Fibroblast of lung (primary cell): ENCODE measurements around the gene CREB5.

Source experiments
- CTCF ChIP-seq, 2 donors: IDR thresholded peaks in 1 of 2; conservative IDR thresholded peaks in 1 of 2; 1 replicate in 1 of 2; 2 replicates in 1 of 2; pipeline ENCODE4 v1.5.1; 2011 to 2012; ENCODE audit warnings: low read length in 2 of 2, control low read depth in 1 of 2, inconsistent platforms in 1 of 2, low read depth in 1 of 2, mild to moderate bottlenecking in 1 of 2
- EZH2 ChIP-seq: IDR thresholded peaks from 2 replicates; pipeline ENCODE4 v1.5.1; 2012; ENCODE audit warnings: low read length, control low read depth, mild to moderate bottlenecking; ENCODE audit errors: missing control alignments

- no peak for TF ChIP-seq EZH2
- no peak for TF ChIP-seq CTCF (conservative IDR thresholded peaks at IDR 0.05 in 1 of 2, IDR thresholded peaks at IDR 0.05 in 1 of 2; ENCODE audit: low read depth in 1 of 2, low read length in 2 of 2)
Measured at GRCh38 chr7:28836716-28837115, 424.4 kb downstream of the CREB5 start.
